ENCODE data around the gene ME1. TPM values are rescaled to one million over a fixed set of nuclear protein-coding genes. Genes with fewer than 3 reads are reported as not detected.

ME1 gene
- total RNA-seq, 2 experiments from 2014 or later, result 0.50 to 0.88 TPM

- Mint-ChIP-seq H3K9me3 (peaks cover 2% of the 10 kb centered on the region), H3K4me3 (no peak overlapping the region), H3K4me1 (no peaks in the 10 kb centered on the region), H3K27me3 (no peaks in the 10 kb centered on the region), H3K27ac (no peak overlapping the region), H3K36me3 (no peaks in the 10 kb centered on the region)
- DNase-seq, result no peak
- POLR2A ChIA-PET, result no interaction called here
- no peak for ATAC-seq (ENCODE audit: low read depth)
Measured at GRCh38 chr6:83417880-83418663, 12.8 kb downstream of the ME1 start.

- ATAC-seq (ENCODE audit: low read depth) (no peak), DNase-seq (no peak)
- no peaks in the 10 kb centered on the region for H3K27me3 Mint-ChIP-seq
- POLR2A ChIA-PET, result no interaction called here
- H3K4me1 Mint-ChIP-seq, result no peaks in the 10 kb centered on the region
- no peak overlapping the region for H3K4me3 Mint-ChIP-seq
- no peaks in the 10 kb centered on the region for H3K36me3 Mint-ChIP-seq
- no peak overlapping the region for H3K27ac Mint-ChIP-seq
- no peaks in the 10 kb centered on the region for H3K9me3 Mint-ChIP-seq
Measured at GRCh38 chr6:83413068-83413467, 17.8 kb downstream of the ME1 start.

- H3K4me1 Mint-ChIP-seq, result no peaks in the 10 kb centered on the region
- DNase-seq, result no peak
Measured at GRCh38 chr6:83411731-83412130, 19.1 kb downstream of the ME1 start.

GRCh38 chr6:83403191-83403590 is 27.7 kb downstream of the ME1 start:
- DNase-seq, result no peak
- POLR2A ChIA-PET, result no interaction called here
- Mint-ChIP-seq H3K9me3 (peaks cover 4% of the 10 kb centered on the region), H3K4me3 (no peak overlapping the region), H3K36me3 (no peaks in the 10 kb centered on the region), H3K4me1 (no peaks in the 10 kb centered on the region), H3K27me3 (no peaks in the 10 kb centered on the region), H3K27ac (no peak overlapping the region)
- no peak for ATAC-seq (ENCODE audit: low read depth)

More at GRCh38 chr6:83411731-83412130, 19.1 kb downstream of the ME1 start:
- Mint-ChIP-seq H3K9me3 (no peaks in the 10 kb centered on the region), H3K27me3 (no peaks in the 10 kb centered on the region), H3K4me3 (no peak overlapping the region), H3K36me3 (no peaks in the 10 kb centered on the region), H3K27ac (no peak overlapping the region)
- POLR2A ChIA-PET, result no interaction called here
- no peak for ATAC-seq (ENCODE audit: low read depth)

GRCh38 chr6:83389606-83390005 is 41.2 kb downstream of the ME1 start:
- ATAC-seq (ENCODE audit: low read depth) (no peak), DNase-seq (no peak)
- POLR2A ChIA-PET, result no interaction called here
- H3K27me3 Mint-ChIP-seq, result peaks cover 2% of the 10 kb centered on the region
- no peaks in the 10 kb centered on the region for H3K4me1 Mint-ChIP-seq
- H3K4me3 Mint-ChIP-seq, result no peak overlapping the region
- no peak overlapping the region for H3K27ac Mint-ChIP-seq
- H3K9me3 Mint-ChIP-seq, result no peaks in the 10 kb centered on the region
- no peaks in the 10 kb centered on the region for H3K36me3 Mint-ChIP-seq

- no peaks in the 10 kb centered on the region for H3K4me1 Mint-ChIP-seq
- DNase-seq (no peak), ATAC-seq (ENCODE audit: low read depth) (no peak)
- H3K9me3 Mint-ChIP-seq, result no peaks in the 10 kb centered on the region
- no peaks in the 10 kb centered on the region for H3K36me3 Mint-ChIP-seq
- no peak overlapping the region for H3K4me3 Mint-ChIP-seq
- no peak overlapping the region for H3K27ac Mint-ChIP-seq
- POLR2A ChIA-PET, result no interaction called here
- peaks cover 2% of the 10 kb centered on the region for H3K27me3 Mint-ChIP-seq
Measured at GRCh38 chr6:83385473-83385872, 45.4 kb downstream of the ME1 start.

- Mint-ChIP-seq H3K36me3 (no peaks in the 10 kb centered on the region), H3K9me3 (no peaks in the 10 kb centered on the region), H3K4me1 (no peaks in the 10 kb centered on the region), H3K27me3 (peaks cover 2% of the 10 kb centered on the region), H3K4me3 (no peak overlapping the region), H3K27ac (no peak overlapping the region)
- DNase-seq (no peak), ATAC-seq (ENCODE audit: low read depth) (no peak)
- POLR2A ChIA-PET, result no interaction called here
Measured at GRCh38 chr6:83384751-83385150, 46.1 kb downstream of the ME1 start.

- Mint-ChIP-seq H3K27me3 (no peaks in the 10 kb centered on the region), H3K36me3 (no peaks in the 10 kb centered on the region), H3K4me3 (no peak overlapping the region), H3K9me3 (no peaks in the 10 kb centered on the region), H3K27ac (no peak overlapping the region), H3K4me1 (no peaks in the 10 kb centered on the region)
- POLR2A ChIA-PET, result no interaction called here
- ATAC-seq (ENCODE audit: low read depth) (no peak), DNase-seq (no peak)
Measured at GRCh38 chr6:83381949-83382348, 48.9 kb downstream of the ME1 start.

- Mint-ChIP-seq H3K36me3 (no peaks in the 10 kb centered on the region), H3K27me3 (no peaks in the 10 kb centered on the region), H3K4me3 (no peak overlapping the region), H3K9me3 (no peaks in the 10 kb centered on the region), H3K4me1 (no peaks in the 10 kb centered on the region), H3K27ac (no peak overlapping the region)
- DNase-seq (no peak), ATAC-seq (ENCODE audit: low read depth) (no peak)
- POLR2A ChIA-PET, result no interaction called here
Measured at GRCh38 chr6:83378621-83379388, 52.0 kb downstream of the ME1 start.

- Mint-ChIP-seq H3K27me3 (no peaks in the 10 kb centered on the region), H3K9me3 (no peaks in the 10 kb centered on the region), H3K4me3 (no peak overlapping the region), H3K36me3 (no peaks in the 10 kb centered on the region), H3K4me1 (no peaks in the 10 kb centered on the region), H3K27ac (no peak overlapping the region)
- ATAC-seq (ENCODE audit: low read depth), result no peak
- POLR2A ChIA-PET, result no interaction called here
- DNase-seq, result no peak
Measured at GRCh38 chr6:83371423-83371822, 59.4 kb downstream of the ME1 start.

- Mint-ChIP-seq H3K4me1 (no peaks in the 10 kb centered on the region), H3K4me3 (no peak overlapping the region), H3K36me3 (no peaks in the 10 kb centered on the region), H3K9me3 (no peaks in the 10 kb centered on the region), H3K27me3 (no peaks in the 10 kb centered on the region), H3K27ac (no peak overlapping the region)
- no peak for DNase-seq
- no peak for ATAC-seq (ENCODE audit: low read depth)
- POLR2A ChIA-PET, result no interaction called here
Measured at GRCh38 chr6:83370567-83370966, 60.3 kb downstream of the ME1 start.

- no peak overlapping the region for H3K4me3 Mint-ChIP-seq
- no peak overlapping the region for H3K27ac Mint-ChIP-seq
- no peaks in the 10 kb centered on the region for H3K4me1 Mint-ChIP-seq
- no peaks in the 10 kb centered on the region for H3K27me3 Mint-ChIP-seq
- no peaks in the 10 kb centered on the region for H3K36me3 Mint-ChIP-seq
- POLR2A ChIA-PET, result no interaction called here
- ATAC-seq (ENCODE audit: low read depth), result no peak
- H3K9me3 Mint-ChIP-seq, result no peaks in the 10 kb centered on the region
- DNase-seq, result no peak
Measured at GRCh38 chr6:83369692-83370091, 61.2 kb downstream of the ME1 start.

GRCh38 chr6:83368577-83368976 is 62.3 kb downstream of the ME1 start:
- H3K4me1 Mint-ChIP-seq, result no peaks in the 10 kb centered on the region
- H3K9me3 Mint-ChIP-seq, result no peaks in the 10 kb centered on the region
- POLR2A ChIA-PET, result no interaction called here
- H3K4me3 Mint-ChIP-seq, result no peak overlapping the region
- ATAC-seq (ENCODE audit: low read depth) (no peak), DNase-seq (no peak)
- no peaks in the 10 kb centered on the region for H3K36me3 Mint-ChIP-seq
- H3K27ac Mint-ChIP-seq, result no peak overlapping the region
- H3K27me3 Mint-ChIP-seq, result no peaks in the 10 kb centered on the region

- H3K36me3 Mint-ChIP-seq, result no peaks in the 10 kb centered on the region
- no peaks in the 10 kb centered on the region for H3K27me3 Mint-ChIP-seq
- no peaks in the 10 kb centered on the region for H3K4me1 Mint-ChIP-seq
- no peak overlapping the region for H3K4me3 Mint-ChIP-seq
- no peak for ATAC-seq (ENCODE audit: low read depth)
- no peaks in the 10 kb centered on the region for H3K9me3 Mint-ChIP-seq
- POLR2A ChIA-PET, result no interaction called here
- no peak for DNase-seq
- no peak overlapping the region for H3K27ac Mint-ChIP-seq
Measured at GRCh38 chr6:83367104-83367503, 63.7 kb downstream of the ME1 start.
